Measurements from ENCODE around the gene ADAMTS9. TPM values are rescaled to one million over a fixed set of nuclear protein-coding genes. Genes with fewer than 3 reads are reported as not detected.

The ADAMTS9 gene
- total RNA-seq, 4 donors from 2014 or later = 36.4 to 218 (median 99.1) TPM

DNA sequence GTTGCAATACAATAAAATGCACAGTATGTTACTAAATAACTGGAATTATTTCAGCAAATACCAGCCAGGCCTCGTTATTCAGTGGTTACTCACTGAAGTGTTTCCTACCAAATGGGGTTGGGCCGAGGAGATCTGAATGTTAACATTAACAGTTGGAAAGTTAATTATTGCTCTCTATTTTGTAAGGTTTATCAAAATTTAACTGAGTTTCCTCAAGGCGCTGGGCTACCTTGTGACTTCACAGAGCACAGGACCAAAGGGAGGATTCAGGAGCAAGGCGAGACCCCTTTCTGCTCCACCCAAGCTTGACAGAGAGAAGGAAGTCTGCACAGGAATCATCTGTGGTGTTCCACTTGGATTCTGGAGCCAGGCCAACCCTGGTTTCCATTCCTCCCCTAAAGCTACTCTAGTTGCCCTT is 21.6 kb downstream of the ADAMTS9 start:
- TF ChIP-seq, protein P1, sequence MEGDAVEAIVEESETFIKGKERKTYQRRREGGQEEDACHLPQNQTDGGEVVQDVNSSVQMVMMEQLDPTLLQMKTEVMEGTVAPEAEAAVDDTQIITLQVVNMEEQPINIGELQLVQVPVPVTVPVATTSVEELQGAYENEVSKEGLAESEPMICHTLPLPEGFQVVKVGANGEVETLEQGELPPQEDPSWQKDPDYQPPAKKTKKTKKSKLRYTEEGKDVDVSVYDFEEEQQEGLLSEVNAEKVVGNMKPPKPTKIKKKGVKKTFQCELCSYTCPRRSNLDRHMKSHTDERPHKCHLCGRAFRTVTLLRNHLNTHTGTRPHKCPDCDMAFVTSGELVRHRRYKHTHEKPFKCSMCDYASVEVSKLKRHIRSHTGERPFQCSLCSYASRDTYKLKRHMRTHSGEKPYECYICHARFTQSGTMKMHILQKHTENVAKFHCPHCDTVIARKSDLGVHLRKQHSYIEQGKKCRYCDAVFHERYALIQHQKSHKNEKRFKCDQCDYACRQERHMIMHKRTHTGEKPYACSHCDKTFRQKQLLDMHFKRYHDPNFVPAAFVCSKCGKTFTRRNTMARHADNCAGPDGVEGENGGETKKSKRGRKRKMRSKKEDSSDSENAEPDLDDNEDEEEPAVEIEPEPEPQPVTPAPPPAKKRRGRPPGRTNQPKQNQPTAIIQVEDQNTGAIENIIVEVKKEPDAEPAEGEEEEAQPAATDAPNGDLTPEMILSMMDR (IDR thresholded peaks at IDR 0.05; ENCODE audit: low read depth) = no peak

DNA sequence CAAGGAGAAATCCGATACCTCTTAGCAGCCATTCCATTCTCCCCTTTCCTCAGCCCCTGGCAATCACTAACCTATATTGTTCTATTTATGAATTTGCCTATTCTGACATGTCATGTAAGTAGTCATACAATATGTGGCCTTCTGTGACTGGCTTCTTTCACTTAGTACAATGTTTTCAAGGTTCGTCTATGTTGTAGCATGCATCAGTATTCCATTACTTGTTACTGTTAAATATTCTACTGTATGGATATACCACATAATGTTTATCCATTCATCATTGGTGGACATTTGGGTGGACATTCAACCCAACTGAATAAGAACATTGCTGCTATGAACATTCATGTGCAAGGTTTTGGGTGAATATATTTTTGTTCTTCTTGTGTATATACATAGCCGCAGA is 23.4 kb downstream of the ADAMTS9 start:
- TF ChIP-seq, protein P1 (IDR thresholded peaks at IDR 0.05; ENCODE audit: low read depth) = no peak

DNA sequence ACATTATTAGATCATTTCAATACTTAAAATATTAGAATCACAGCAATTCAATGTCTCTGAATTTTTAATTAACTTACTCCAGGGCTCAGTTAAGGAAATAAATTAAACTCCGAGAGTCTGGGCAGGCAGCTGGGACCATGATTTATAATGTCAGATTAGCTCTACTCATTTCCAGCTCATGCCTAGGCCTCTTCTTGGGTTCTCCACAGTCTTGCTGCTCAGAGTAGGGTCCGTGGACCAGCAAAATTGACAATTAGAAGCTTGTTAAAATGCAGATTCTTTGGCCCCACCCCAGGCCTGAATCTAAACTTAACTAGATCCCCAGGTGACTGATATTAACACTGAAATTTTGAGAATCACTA is 28.2 kb downstream of the ADAMTS9 start:
- TF ChIP-seq, protein P1 (IDR thresholded peaks at IDR 0.05; ENCODE audit: low read depth) = no peak

DNA sequence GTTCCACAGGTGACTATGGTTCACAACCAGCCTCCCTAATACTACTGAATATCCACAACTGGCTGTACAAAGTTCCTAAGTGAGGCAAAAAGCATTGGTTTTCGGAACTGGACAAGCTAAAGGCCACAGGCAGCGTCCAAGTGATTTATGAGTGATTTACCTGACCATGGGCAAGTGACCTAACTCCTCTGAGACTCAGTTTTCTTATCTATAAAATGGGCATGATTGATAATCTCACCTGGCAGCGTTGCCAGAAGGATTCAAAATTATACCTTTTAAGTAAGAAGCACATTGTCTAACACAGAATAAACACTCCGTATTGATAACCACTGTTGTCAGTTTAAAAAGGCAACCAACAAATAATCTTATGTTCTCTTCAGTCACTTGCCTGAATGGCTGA is 29.8 kb downstream of the ADAMTS9 start:
- TF ChIP-seq, protein P1 (IDR thresholded peaks at IDR 0.05; ENCODE audit: low read depth) = no peak

DNA sequence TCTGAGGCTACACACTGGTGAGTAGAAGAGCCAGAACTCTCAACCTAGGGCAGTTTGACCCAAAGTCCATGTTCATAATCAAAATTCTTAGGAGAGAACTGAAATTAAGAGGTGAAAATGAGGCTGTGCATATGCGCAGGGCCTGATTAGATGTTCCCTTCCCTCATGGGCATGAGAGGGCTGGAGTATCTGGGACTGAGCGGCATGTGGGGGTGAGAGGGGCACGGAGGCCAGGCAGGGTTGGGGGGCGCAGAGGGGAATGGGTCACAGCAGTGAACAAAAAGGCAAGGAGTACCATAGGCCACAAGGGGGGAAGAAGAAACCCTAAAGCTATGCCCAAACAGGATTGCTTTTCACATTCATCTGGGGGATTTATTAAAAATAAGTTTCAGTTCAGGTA is 31.3 kb downstream of the ADAMTS9 start:
- TF ChIP-seq, protein P1 (IDR thresholded peaks at IDR 0.05; ENCODE audit: low read depth) = no peak

DNA sequence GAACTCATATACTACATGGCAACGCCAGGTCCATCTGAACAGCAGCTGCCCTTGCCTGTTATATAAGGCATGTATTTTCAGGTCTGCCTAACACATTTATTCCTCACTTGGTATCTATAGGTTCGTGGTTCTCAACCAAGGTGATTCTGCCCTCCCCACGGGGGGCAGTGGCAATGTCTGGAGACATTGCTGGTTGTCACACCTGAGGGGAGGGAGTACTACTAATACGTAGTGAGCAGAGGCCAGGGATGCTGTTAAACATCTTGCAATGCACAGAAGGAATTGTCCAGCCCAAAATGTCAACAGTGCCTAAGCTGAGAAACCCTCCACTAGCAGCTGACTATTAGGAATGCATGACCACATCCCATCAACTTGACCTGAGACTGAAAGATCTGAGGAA is 32.6 kb downstream of the ADAMTS9 start:
- TF ChIP-seq, protein P1 (IDR thresholded peaks at IDR 0.05; ENCODE audit: low read depth) = no peak

DNA sequence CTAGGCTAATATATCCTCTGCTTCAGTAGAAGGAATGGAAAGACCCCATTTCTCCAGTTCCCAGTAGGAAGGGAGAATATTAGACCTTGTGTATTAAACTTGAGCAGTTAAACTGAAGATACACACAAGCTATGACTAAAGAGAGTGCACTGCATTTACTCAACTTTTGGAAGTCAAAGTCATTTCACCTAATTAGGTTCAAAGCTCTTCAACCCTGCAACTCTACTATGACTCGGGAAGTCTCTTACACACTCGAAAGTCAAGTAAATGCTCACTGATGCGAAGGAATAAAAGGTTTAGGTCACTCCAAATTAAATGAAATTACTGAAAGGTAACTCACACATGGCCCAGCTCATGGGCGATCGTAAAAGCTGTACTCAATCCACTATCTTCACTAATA is 33.8 kb downstream of the ADAMTS9 start:
- TF ChIP-seq, protein P1 (IDR thresholded peaks at IDR 0.05; ENCODE audit: low read depth) = no peak

Data from subcutaneous adipose tissue (tissue), 4 donors.